Heart left ventricle (tissue), 13 donors: Measurements from ENCODE around the gene FUOM.

Experiments
- POLR2A ChIP-seq, 2 donors: fragments of 450-650 bp; IDR thresholded peaks; one replicate each; pipeline ENCODE4 v1.6.1; 2017; ENCODE audit warnings: antibody characterized with exemption in 2 of 2, mild to moderate bottlenecking in 2 of 2, moderate library complexity in 2 of 2
- TF ChIP-seq, protein P1 (sequence below), 12 donors: fragments of 200-600 bp; sonication (generic) in 4 of 12; IDR thresholded peaks; one replicate each; pipeline versions ENCODE4 v1.5.0 to v1.8.0; 2018 to 2022; ENCODE audit warnings: antibody characterized with exemption in 12 of 12, mild to moderate bottlenecking in 5 of 12
- donor health status: ischemic (EF 13 %, LVEDD 7.1; RV severe dilation, severe dysfunction).
- donor health status: DM: no; HTN: yes; CAD: no.
- donor health status: DM: no; HTN: no; CAD: no.
- donor health status: ischemic (EF 25% LVEDD 6.9; RV normal size, moderate dysfunction).
- donor health status: ischemic (EF 25% LVEDD 5.7; RV mildly dilated, moderate dysfunction).
- donor health status: ischemic (EF 35%, LVEDD 5.7; RV mildly dilated, moderate dysfunction).
- donor health status: nonischemic (EF 11% LVEDD 7.7; RV severe dilation, severe dysfunction).
- donor health status: DM: yes; HTN: yes; CAD: no.
- donor health status: PGD.
- donor health status: ischemic (EF 29% LVEDD 5.4; RV normal size, mild dysfunction).
- donor health status: nonischemic (EF 23%, LVEDD 6.1; RV moderate dilation, normal function).

DNA sequence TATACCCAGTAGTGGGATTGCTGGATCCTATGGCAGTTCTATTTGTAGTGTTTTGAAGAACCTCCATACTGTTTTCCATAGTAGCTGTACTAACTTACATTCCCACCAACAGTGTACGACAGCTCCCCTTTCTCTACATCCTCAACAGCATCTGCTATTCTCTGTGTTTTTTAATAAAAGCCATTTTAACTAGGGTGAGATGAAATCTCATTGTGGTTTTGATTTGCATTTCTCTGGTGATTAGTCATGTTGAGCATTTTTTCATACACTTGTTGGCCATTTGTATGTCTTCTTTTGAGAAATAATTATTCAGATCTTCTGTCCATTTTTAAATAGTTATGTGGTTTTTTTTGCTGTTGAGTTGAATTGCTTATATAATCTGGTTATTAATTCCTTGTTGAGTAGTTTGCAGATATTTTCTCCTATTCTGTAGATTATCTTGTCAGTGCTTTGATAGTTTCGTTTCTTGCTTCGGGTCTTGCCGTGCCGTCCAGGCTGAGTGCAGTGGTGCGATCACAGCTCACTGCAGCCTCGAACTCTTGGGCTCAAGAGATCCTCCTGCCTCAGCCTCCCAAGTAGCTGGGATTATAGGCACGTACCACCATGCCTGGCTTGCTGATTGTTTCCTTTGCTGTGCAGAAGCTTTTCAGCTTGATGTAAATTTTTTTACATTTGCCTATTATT is 48.2 kb upstream of the FUOM start:
- TF ChIP-seq, protein P1, sequence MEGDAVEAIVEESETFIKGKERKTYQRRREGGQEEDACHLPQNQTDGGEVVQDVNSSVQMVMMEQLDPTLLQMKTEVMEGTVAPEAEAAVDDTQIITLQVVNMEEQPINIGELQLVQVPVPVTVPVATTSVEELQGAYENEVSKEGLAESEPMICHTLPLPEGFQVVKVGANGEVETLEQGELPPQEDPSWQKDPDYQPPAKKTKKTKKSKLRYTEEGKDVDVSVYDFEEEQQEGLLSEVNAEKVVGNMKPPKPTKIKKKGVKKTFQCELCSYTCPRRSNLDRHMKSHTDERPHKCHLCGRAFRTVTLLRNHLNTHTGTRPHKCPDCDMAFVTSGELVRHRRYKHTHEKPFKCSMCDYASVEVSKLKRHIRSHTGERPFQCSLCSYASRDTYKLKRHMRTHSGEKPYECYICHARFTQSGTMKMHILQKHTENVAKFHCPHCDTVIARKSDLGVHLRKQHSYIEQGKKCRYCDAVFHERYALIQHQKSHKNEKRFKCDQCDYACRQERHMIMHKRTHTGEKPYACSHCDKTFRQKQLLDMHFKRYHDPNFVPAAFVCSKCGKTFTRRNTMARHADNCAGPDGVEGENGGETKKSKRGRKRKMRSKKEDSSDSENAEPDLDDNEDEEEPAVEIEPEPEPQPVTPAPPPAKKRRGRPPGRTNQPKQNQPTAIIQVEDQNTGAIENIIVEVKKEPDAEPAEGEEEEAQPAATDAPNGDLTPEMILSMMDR (IDR thresholded peaks at IDR 0.05), result no peak
- no peak for TF ChIP-seq POLR2A (IDR thresholded peaks at IDR 0.05)
